ENCODE data around the gene TRPC3.

The TRPC3 gene

DNA sequence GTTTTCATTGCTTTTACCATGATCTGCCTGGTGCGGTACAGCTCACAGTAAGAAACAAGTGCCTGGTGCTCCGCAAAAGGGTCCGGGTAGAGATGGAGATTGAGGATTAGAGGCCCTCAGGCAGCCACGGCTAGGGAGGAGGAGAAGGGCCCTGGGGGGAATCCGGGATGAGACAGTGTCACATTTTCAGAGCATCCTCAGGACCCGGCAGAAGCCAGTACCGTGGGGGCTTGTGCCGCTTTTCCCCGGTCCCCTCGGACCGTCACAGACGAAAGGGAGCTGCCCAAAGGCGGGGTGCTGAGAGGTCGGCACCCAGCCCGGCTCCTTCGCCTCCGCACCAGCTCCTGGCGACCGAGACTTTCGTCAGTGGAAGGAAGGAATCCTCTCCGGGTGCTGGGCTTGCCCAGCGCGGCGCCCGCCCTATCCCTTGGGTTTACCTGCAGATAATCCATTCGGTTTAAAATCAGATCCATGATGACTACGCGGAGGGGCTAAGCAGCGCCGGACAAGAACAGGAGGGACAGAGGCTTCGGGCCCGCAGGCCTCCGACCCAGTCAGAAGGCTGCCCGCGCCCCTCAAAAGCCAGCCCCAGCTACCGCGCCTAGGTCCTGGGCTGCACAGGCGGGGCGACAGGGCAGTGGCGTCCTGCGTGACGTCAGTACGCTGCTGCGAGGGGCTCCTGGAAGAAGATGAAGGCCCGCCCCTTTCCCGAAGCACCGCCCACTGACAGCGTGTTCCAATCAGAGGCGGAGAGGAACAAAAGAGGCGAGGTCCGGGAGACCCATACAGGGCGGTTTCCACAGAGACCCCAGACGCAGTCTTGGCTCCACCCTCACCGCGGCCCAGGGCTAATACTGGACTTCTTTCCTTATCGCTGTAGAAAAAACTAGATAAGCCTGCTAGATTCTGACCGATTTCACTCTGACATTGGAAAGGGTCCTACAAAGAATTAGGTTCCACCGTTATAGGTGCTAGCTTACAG lies 81.7 kb downstream of the TRPC3 start, which contains the start of gene BBS7:
Gene BBS7, minus strand, starts transcription at position 634 of the 982 bp plus-strand sequence. Its CDS starts 161 bp downstream, at position 473.
- peak; percentile 99 for DNase-seq

DNA sequence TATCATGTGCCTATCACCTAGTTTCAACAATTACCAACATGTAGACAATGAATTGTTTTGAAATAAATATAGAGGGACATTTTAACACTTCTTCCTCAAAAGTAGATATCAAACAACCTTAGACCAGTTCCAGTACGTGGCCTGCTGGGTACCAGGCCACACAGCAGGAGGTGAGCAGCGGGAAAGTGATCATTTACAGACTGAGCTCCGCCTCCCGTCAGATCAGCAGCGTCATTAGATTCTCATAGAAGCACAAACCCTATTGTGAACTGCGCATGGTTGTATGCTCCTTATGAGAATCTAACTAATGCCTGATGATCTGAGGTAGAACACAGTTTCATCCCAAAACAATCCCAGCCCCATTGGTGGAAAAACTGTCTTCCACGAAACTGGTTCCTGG lies 88.1 kb downstream of the TRPC3 start:
- DNase-seq, result no peak

- DNase-seq, result no peak
These were observed 90.4 kb downstream of the TRPC3 start for GRCh38 chr4:121861426-121861825.

DNA sequence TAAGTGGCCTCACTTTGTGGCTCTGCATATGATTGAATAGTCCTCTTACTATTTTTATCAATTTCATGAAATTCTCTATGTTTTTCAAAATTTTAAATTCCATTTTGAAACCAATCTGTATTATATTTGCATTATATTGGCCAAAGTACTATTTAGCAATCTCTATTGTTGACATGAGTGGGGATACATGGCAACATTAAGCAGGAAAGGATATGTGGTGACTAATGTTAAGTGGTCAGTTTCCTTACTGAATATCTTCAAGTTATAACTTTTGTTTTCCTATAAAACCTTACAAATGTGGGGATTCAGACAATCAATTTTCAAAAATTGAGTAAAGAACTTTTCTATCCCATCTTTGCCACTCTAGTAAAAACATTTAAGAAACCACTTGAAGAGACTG lies 91.7 kb downstream of the TRPC3 start:
- no peak for DNase-seq

DNA sequence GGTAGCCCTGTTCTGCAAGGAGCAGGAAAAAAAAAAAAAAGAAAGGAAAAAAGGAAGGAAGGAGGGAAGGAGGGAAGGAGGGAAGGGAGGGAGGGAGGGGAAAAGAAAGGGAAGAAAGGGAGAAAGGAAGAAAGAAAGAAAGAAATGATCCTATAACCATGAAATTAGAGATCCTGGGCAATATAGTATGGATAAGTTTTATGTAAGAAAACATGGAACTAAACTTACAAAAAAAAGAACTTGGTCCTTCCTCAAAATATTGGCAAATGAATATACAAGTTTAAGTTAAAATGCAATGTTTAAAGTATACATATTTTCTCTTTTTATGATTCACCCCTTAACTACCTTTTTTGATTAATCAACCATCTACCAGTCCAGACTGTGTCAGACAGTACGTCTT lies 100.5 kb downstream of the TRPC3 start:
- no peak for DNase-seq

- DNase-seq, result no peak
These were observed 105.2 kb downstream of the TRPC3 start for GRCh38 chr4:121846662-121847061.

- no peak for DNase-seq
These were observed 109.0 kb downstream of the TRPC3 start for GRCh38 chr4:121842862-121843261.

DNA sequence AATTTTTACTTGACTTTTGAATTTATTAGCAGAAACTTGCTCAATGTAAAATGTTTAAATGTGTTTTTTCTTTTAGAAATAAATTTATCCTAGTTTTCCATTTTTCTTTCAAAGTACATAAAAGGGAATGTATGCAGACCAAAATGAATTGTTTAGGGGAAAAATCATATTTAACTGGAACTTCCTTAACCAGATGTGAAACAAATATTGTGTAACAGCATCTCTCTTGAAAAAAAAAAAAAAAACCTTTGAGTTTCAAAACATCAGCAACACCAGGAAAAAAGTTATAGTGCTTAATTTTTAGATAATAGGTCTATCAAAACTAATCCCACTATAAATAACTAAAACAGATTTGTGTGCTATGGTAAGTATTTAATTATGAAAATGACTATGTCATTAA lies 113.7 kb downstream of the TRPC3 start:
- DNase-seq, result no peak

GRCh38 chr4:121829511-121829910 lies 122.3 kb downstream of the TRPC3 start:
- DNase-seq, result no peak
